OCI-LY1 (cell line): ENCODE results near the gene SETD5.

Source experiments
- H2AFZ ChIP-seq: fragments of 200-600 bp; sonication (generic), shearing (Covaris generic); 2 replicates; pipeline ENCODE4 v1.6.0; 2014; ENCODE audit warnings: antibody characterized with exemption, mild to moderate bottlenecking, low read length
- H3F3A ChIP-seq: fragments of 200-600 bp; sonication (generic), shearing (Covaris generic); 2 replicates; pipeline ENCODE4 v1.6.0; 2014; ENCODE audit warnings: mild to moderate bottlenecking, antibody characterized with exemption, low read length, moderate library complexity; ENCODE audit not compliant: insufficient read depth
- H3K27ac ChIP-seq: fragments of 200-600 bp; sonication (generic); 2 replicates; pipeline ENCODE4 v1.5.1; 2014; ENCODE audit warnings: low read length, mixed run types, mild to moderate bottlenecking, low read depth; ENCODE audit not compliant: poor library complexity, severe bottlenecking
- H3K27me3 ChIP-seq: fragments of 200-600 bp; sonication (generic); 2 replicates; pipeline ENCODE4 v1.6.0; 2014; ENCODE audit warnings: antibody characterized with exemption, mild to moderate bottlenecking, low read length, moderate library complexity; ENCODE audit not compliant: insufficient read depth
- H3K36me3 ChIP-seq: fragments of 200-600 bp; sonication (generic); 2 replicates; pipeline ENCODE4 v1.6.1; 2014; ENCODE audit warnings: mild to moderate bottlenecking, antibody characterized with exemption, low read length, moderate library complexity, mixed read lengths; ENCODE audit not compliant: insufficient read depth
- H3K4me1 ChIP-seq: fragments of 200-600 bp; sonication (generic); 2 replicates; pipeline ENCODE4 v1.5.1; 2014; ENCODE audit warnings: mild to moderate bottlenecking, low read length, moderate library complexity; ENCODE audit not compliant: insufficient read depth, severe bottlenecking
- H3K4me2 ChIP-seq: fragments of 200-600 bp; sonication (generic), shearing (Covaris generic); 2 replicates; pipeline ENCODE4 v1.6.1; 2014; ENCODE audit warnings: low read length
- H3K4me3 ChIP-seq: fragments of 200-600 bp; sonication (generic); 2 replicates; pipeline ENCODE4 v1.5.1; 2014; ENCODE audit warnings: low read length, low read depth, mild to moderate bottlenecking, mixed read lengths; ENCODE audit not compliant: poor library complexity, severe bottlenecking
- H3K79me2 ChIP-seq: fragments of 200-600 bp; shearing (Covaris generic); 2 replicates; pipeline ENCODE4 v1.6.1; 2016; ENCODE audit warnings: mixed run types, low read length, mixed read lengths; ENCODE audit not compliant: insufficient read depth
- H3K9ac ChIP-seq: fragments of 200-600 bp; sonication (generic), shearing (Covaris generic); 2 replicates; pipeline ENCODE4 v1.6.1; 2014; ENCODE audit warnings: mild to moderate bottlenecking, low read length, mixed read lengths
- H3K9me2 ChIP-seq: fragments of 200-600 bp; sonication (generic), shearing (Covaris generic); 2 replicates; pipeline ENCODE4 v1.6.1; 2014; ENCODE audit warnings: low read depth, mild to moderate bottlenecking, low read length, mixed read lengths
- H3K9me3 ChIP-seq: fragments of 200-600 bp; shearing (Covaris generic); 2 replicates; pipeline ENCODE4 v1.6.1; 2014; ENCODE audit warnings: low read length, mixed read lengths
- H4K20me1 ChIP-seq: fragments of 200-600 bp; sonication (generic), shearing (Covaris generic); 2 replicates; pipeline ENCODE4 v1.6.0; 2016; ENCODE audit warnings: mild to moderate bottlenecking, low read length; ENCODE audit not compliant: insufficient read depth
- EZH2 ChIP-seq: fragments of 200-600 bp; sonication (generic), shearing (Covaris generic); IDR thresholded peaks from 2 replicates; pipeline ENCODE4 v1.8.0; 2017; ENCODE audit warnings: borderline replicate concordance, mixed run types, mild to moderate bottlenecking, antibody characterized with exemption, low read length, moderate library complexity, mixed read lengths
- TF ChIP-seq, protein P1 (sequence below): fragments of 200-600 bp; sonication (generic), shearing (Covaris generic); IDR thresholded peaks from 2 replicates; pipeline ENCODE4 v1.5.1; 2017; ENCODE audit warnings: mild to moderate bottlenecking, antibody characterized with exemption, low read length, moderate library complexity, mixed read lengths

Gene SETD5

GRCh38 chr3:9412293-9412692 lies 14.9 kb downstream of the SETD5 start:
- peaks cover 2% of the 10 kb centered on the region; the same call in 1 of the 2 replicates for H3K9me3 ChIP-seq
- 0 out of 2 replicates have a peak, but pooled peaks cover 4% of the 10 kb centered on the region for H4K20me1 ChIP-seq
- H3K4me1 ChIP-seq: peaks cover 11% of the 10 kb centered on the region
- TF ChIP-seq, protein P1, sequence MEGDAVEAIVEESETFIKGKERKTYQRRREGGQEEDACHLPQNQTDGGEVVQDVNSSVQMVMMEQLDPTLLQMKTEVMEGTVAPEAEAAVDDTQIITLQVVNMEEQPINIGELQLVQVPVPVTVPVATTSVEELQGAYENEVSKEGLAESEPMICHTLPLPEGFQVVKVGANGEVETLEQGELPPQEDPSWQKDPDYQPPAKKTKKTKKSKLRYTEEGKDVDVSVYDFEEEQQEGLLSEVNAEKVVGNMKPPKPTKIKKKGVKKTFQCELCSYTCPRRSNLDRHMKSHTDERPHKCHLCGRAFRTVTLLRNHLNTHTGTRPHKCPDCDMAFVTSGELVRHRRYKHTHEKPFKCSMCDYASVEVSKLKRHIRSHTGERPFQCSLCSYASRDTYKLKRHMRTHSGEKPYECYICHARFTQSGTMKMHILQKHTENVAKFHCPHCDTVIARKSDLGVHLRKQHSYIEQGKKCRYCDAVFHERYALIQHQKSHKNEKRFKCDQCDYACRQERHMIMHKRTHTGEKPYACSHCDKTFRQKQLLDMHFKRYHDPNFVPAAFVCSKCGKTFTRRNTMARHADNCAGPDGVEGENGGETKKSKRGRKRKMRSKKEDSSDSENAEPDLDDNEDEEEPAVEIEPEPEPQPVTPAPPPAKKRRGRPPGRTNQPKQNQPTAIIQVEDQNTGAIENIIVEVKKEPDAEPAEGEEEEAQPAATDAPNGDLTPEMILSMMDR: no peak
- TF ChIP-seq EZH2: no peak
- no peaks in the 10 kb centered on the region for H3K9me2 ChIP-seq
- no peak overlapping the region for H3K9ac ChIP-seq
- peaks cover 100% of the 10 kb centered on the region for H3K79me2 ChIP-seq
- no peak overlapping the region for H3K4me3 ChIP-seq
- no peak overlapping the region for H2AFZ ChIP-seq
- no peaks in the 10 kb centered on the region for H3K27me3 ChIP-seq
- no peak overlapping the region for H3K4me2 ChIP-seq
- no peak overlapping the region for H3K27ac ChIP-seq
- H3K36me3 ChIP-seq: peaks cover 26% of the 10 kb centered on the region
- 0 out of 2 replicates have a peak, but pooled peaks cover 4% of the 10 kb centered on the region for H3F3A ChIP-seq

GRCh38 chr3:9414826-9415225 lies 17.4 kb downstream of the SETD5 start:
- peaks cover 92% of the 10 kb centered on the region for H3K79me2 ChIP-seq
- H3K36me3 ChIP-seq: peaks cover 15% of the 10 kb centered on the region
- H3F3A ChIP-seq: no peaks in the 10 kb centered on the region
- peaks cover under 1% of the 10 kb centered on the region; the same call in 1 of the 2 replicates for H3K9me3 ChIP-seq
- H3K27me3 ChIP-seq: no peaks in the 10 kb centered on the region
- no peak overlapping the region for H3K27ac ChIP-seq
- TF ChIP-seq EZH2: no peak
- TF ChIP-seq, protein P1: no peak
- 0 out of 2 replicates have a peak, but pooled peaks cover 4% of the 10 kb centered on the region for H4K20me1 ChIP-seq
- H3K9me2 ChIP-seq: no peaks in the 10 kb centered on the region
- peaks cover 7% of the 10 kb centered on the region for H3K4me1 ChIP-seq
- H3K9ac ChIP-seq: no peak overlapping the region
- H3K4me2 ChIP-seq: no peak overlapping the region
- no peak overlapping the region for H3K4me3 ChIP-seq
- H2AFZ ChIP-seq: no peak overlapping the region

- Histone ChIP-seq H3K9me2 (no peaks in the 10 kb centered on the region), H3K79me2 (peaks cover 92% of the 10 kb centered on the region), H3K9me3 (no peaks in the 10 kb centered on the region), H3K27me3 (no peaks in the 10 kb centered on the region), H3K4me1 (no peaks in the 10 kb centered on the region), H3F3A (no peaks in the 10 kb centered on the region), H3K36me3 (peaks cover 11% of the 10 kb centered on the region), H3K27ac (no peak overlapping the region), H3K9ac (no peak overlapping the region), H3K4me3 (no peak overlapping the region), H4K20me1 (0 out of 2 replicates have a peak, but pooled peaks cover 4% of the 10 kb centered on the region), H2AFZ (no peak overlapping the region), H3K4me2 (no peak overlapping the region)
- no peak for TF ChIP-seq EZH2
- TF ChIP-seq, protein P1: no peak
These were observed 18.2 kb downstream of the SETD5 start for GRCh38 chr3:9415485-9416138.
